ENCODE measurements around the gene ZFAND2B. TPM values are rescaled to one million over a fixed set of nuclear protein-coding genes. Genes with fewer than 3 reads are reported as not detected.

ZFAND2B gene
- polyA plus RNA-seq, 1 experiment: 24.5 TPM

GRCh38 chr2:219234331-219234730 lies 27.7 kb downstream of the ZFAND2B start:
- ChIA-PET POLR2A (interaction anchor here (0.6 kb wide), 1 partner anchor 30 kb away, joined by 4 read pairs; no protein-coding TSS in a partner anchor), CTCF (no interaction called here)
- TF ChIP-seq CTCF (IDR thresholded peaks at IDR 0.05; ENCODE audit: low read depth, low read length): no peak
- Histone ChIP-seq H3K4me3 (ENCODE audit: low read depth, low read length) (no peak overlapping the region), H3K9me3 (ENCODE audit: control insufficient read depth, insufficient read depth, low read length) (no peaks in the 10 kb centered on the region), H3K27ac (ENCODE audit: low read depth, low read length) (no peak overlapping the region), H3K27me3 (ENCODE audit: control insufficient read depth, insufficient read depth, low read length) (no peaks in the 10 kb centered on the region)
- DNase-seq (ENCODE audit: low read depth, low spot score): no peak

- no peak for TF ChIP-seq CTCF (IDR thresholded peaks at IDR 0.05; ENCODE audit: low read depth, low read length)
- H3K4me3 ChIP-seq (ENCODE audit: low read depth, low read length): peak overlapping the region; percentile 41
- POLR2A ChIA-PET: no interaction called here
- H3K27ac ChIP-seq (ENCODE audit: low read depth, low read length): no peak overlapping the region
- H3K27me3 ChIP-seq (ENCODE audit: control insufficient read depth, insufficient read depth, low read length): no peaks in the 10 kb centered on the region
- no peaks in the 10 kb centered on the region; the same call in 1 of the 2 replicates for H3K9me3 ChIP-seq (ENCODE audit: control insufficient read depth, insufficient read depth, low read length)
- CTCF ChIA-PET: interaction anchor here (0.8 to 1.3 kb wide), 2 partner anchors 33 to 52 kb away, joined by 3 read pairs; no protein-coding TSS in a partner anchor
- no peak for DNase-seq (ENCODE audit: low read depth, low spot score)
Measured at GRCh38 chr2:219243291-219243761, 36.7 kb downstream of the ZFAND2B start.

GRCh38 chr2:219244789-219245147 lies 38.2 kb downstream of the ZFAND2B start:
- Histone ChIP-seq H3K9me3 (ENCODE audit: control insufficient read depth, insufficient read depth, low read length) (no peaks in the 10 kb centered on the region; the same call in 1 of the 2 replicates), H3K4me3 (ENCODE audit: low read depth, low read length) (peak overlapping the region; percentile 97), H3K27ac (ENCODE audit: low read depth, low read length) (peak overlapping the region; percentile 70), H3K27me3 (ENCODE audit: control insufficient read depth, insufficient read depth, low read length) (no peaks in the 10 kb centered on the region)
- TF ChIP-seq CTCF (IDR thresholded peaks at IDR 0.05; ENCODE audit: low read depth, low read length): no peak
- DNase-seq (ENCODE audit: low read depth, low spot score): no peak
- ChIA-PET CTCF (interaction anchor here (2.2 to 3.0 kb wide), 3 partner anchors 33 to 73 kb away, joined by 9 to 24 read pairs (median 19); partner anchors contain the start of gene DNAJB2), POLR2A (interaction anchor here (0.6 to 2.3 kb wide), 10 partner anchors 15 to 240 kb away, joined by 3 to 11 read pairs (median 4); partner anchors contain the start of genes ABCB6, DNAJB2 and ZFAND2B)

GRCh38 chr2:219245148-219245898 lies 38.7 kb downstream of the ZFAND2B start, which contains the start of the genes GLB1L and STK16:
Gene GLB1L, minus strand, starts transcription at chr2:219245444. Its CDS starts 1,871 bp downstream, at chr2:219243573.
Gene STK16, plus strand, starts transcription at chr2:219245479. Its CDS starts 521 bp downstream, at chr2:219246000.
- TF ChIP-seq CTCF (IDR thresholded peaks at IDR 0.05; ENCODE audit: low read depth, low read length): 0 out of 2 replicates have a peak, but pooled peaks have one; percentile 4
- CTCF ChIA-PET: interaction anchor here (0.6 to 3.0 kb wide), 6 partner anchors 32 to 297 kb away, joined by 3 to 24 read pairs (median 6); partner anchors contain the start of gene DNAJB2
- no peaks in the 10 kb centered on the region for H3K27me3 ChIP-seq (ENCODE audit: control insufficient read depth, insufficient read depth, low read length)
- POLR2A ChIA-PET: interaction anchor here (0.6 to 2.3 kb wide), 10 partner anchors 15 to 240 kb away, joined by 3 to 11 read pairs (median 4); partner anchors contain the start of genes ABCB6, DNAJB2 and ZFAND2B
- peak within 1 kb of the TSS; percentile 97 for H3K4me3 ChIP-seq (ENCODE audit: low read depth, low read length)
- no peaks in the 10 kb centered on the region; the same call in 1 of the 2 replicates for H3K9me3 ChIP-seq (ENCODE audit: control insufficient read depth, insufficient read depth, low read length)
- peak; percentile 80 for DNase-seq (ENCODE audit: low read depth, low spot score)
- H3K27ac ChIP-seq (ENCODE audit: low read depth, low read length): peak within 1 kb of the TSS; percentile 70
